Stomach (tissue), 9 donors: ENCODE measurements around the gene MNAT1. TPM values are rescaled to one million over a fixed set of nuclear protein-coding genes. Genes with fewer than 3 reads are reported as not detected.

Experiments used
- DNase-seq, 2 donors: peaks; one replicate each; pipeline versions ENCODE4 v3.0.0 to v3.0.0-alpha.2; 2013 to 2019
- H3K27ac ChIP-seq, 5 donors: fragments of 200-600 bp in 4 of 5; sonication (generic) in 4 of 5; one replicate each; pipeline ENCODE4 v1.5.1; 2013 to 2019; ENCODE audit warnings: mild to moderate bottlenecking in 1 of 5, moderate library complexity in 1 of 5
- H3K27me3 ChIP-seq, 3 donors: fragments of 200-600 bp; sonication (generic); one replicate each; pipeline ENCODE4 v1.5.1; 2017 to 2019; ENCODE audit warnings: mixed run types in 1 of 3
- H3K36me3 ChIP-seq, 4 donors: fragments of 200-600 bp; sonication (generic); 1 replicate in 3 of 4; 2 replicates in 1 of 4; pipeline ENCODE4 v1.5.1; 2016 to 2019
- H3K4me1 ChIP-seq, 4 donors: fragments of 200-600 bp; sonication (generic); one replicate each; pipeline ENCODE4 v1.5.1; 2016 to 2019
- H3K4me3 ChIP-seq, 4 donors: fragments of 200-600 bp; sonication (generic) in 3 of 4; one replicate each; pipeline ENCODE4 v1.5.1; 2016 to 2019; ENCODE audit warnings: mild to moderate bottlenecking in 1 of 4
- H3K9me3 ChIP-seq, 4 donors: fragments of 200-600 bp; sonication (generic); one replicate each; pipeline ENCODE4 v1.5.1; 2016 to 2019
- EP300 ChIP-seq: sonication (generic); formaldehyde crosslinking; IDR thresholded peaks from one replicate; pipeline ENCODE4 v1.6.1; 2017; ENCODE audit warnings: antibody characterized with exemption
- POLR2A ChIP-seq, 4 donors: fragments of 450-650 bp; IDR thresholded peaks; one replicate each; pipeline ENCODE4 v1.6.1; 2016; ENCODE audit warnings: antibody characterized with exemption in 4 of 4, control low read depth in 2 of 4, mild to moderate bottlenecking in 1 of 4, moderate library complexity in 1 of 4
- POLR2AphosphoS5 ChIP-seq, 3 donors: sonication (generic); formaldehyde crosslinking; IDR thresholded peaks; one replicate each; pipeline ENCODE4 v1.6.1; 2016; ENCODE audit warnings: antibody characterized with exemption in 3 of 3
- WGBS, 5 donors: extraction: QIAGEN DNeasy Blood & Tissue Kit in 3 of 5; methylation state at CpG; one replicate each; pipeline versions ENCODE4 v1.1.5 to v1.1.7; 2013 to 2018; 5-methylcytosine and 5-hydroxymethylcytosine counted together
- intact Hi-C: fragments of 100-400 bp; cut with DNase I; formaldehyde crosslinking; loops from one replicate; pipeline ENCODE4 v1.15.1; 2023; ENCODE audit warnings: low total_unique reads
- polyA plus RNA-seq, 3 donors: library from polyadenylated mRNA; stranded (reverse); fragments of 200-250 nt; gene quantifications; one replicate each; pipeline ENCODE4 v1.2.3, GENCODE V29; 2013
- small RNA-seq, 4 donors: library from RNA; depleted of rRNA; stranded (forward); fragments of <200 nt; gene quantifications; one replicate each; pipeline ENCODE3, GENCODE V24; 2016
- total RNA-seq, 5 donors: library from RNA; depleted of rRNA; stranded (reverse); fragments of >200 nt; gene quantifications; one replicate each; pipeline versions ENCODE4 v1.1.0 to v1.2.3, GENCODE V29; 2014 to 2016
- TF ChIP-seq, protein P1 (sequence below), 7 experiments: fragments of 450-650 bp in 4 of 7; fragments of 200-600 bp in 3 of 7; sonication (generic) in 3 of 7; IDR thresholded peaks; one replicate each; pipeline ENCODE4 v1.5.1; 2016 to 2019; ENCODE audit warnings: antibody characterized with exemption in 7 of 7, control low read depth in 2 of 7, mild to moderate bottlenecking in 1 of 7
- donor health status: healthy with polysubstance abuse.
- donor health status: Bipolar disorder and iron deficiency.
- donor health status: healthy.

The MNAT1 gene
- total and polyA plus RNA-seq, 8 donors = 10.3 to 150 (median 19.9) TPM

DNA sequence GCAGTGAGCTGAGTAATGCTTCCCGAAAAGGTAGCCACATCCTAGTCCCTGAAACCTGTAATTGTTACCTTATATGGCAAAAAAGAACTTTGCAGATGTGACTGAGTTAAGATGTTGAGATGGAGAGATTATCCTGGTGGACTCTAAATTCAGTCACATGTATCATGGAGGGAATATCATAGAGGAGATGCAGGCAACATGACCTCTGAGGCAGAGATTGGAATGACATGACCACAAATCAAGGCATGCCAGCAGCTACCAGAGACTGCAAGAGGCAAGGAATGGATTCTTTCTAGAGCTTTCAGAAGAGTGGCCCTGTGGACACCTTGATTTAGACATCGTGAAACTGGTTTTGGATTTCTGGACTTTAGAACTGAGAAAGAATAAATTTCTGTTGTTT lies 265.0 kb downstream of the MNAT1 start:
- no peak overlapping the region for H3K27ac ChIP-seq
- no peaks in the 10 kb centered on the region for H3K27me3 ChIP-seq
- peaks cover 0 to 12% (median 8%) of the 10 kb centered on the region in 4 donors for H3K36me3 ChIP-seq
- no peak overlapping the region for H3K4me3 ChIP-seq
- 93 to 98% (median 96%) methylated on average over 2 of the region's 2 CpGs for WGBS, 5 donors
- H3K9me3 ChIP-seq = peaks cover 0 to 5% (median 0%) of the 10 kb centered on the region in 4 donors
- H3K4me1 ChIP-seq = no peaks in the 10 kb centered on the region
- intact Hi-C loops = no loop called here
- TF ChIP-seq, protein P1, sequence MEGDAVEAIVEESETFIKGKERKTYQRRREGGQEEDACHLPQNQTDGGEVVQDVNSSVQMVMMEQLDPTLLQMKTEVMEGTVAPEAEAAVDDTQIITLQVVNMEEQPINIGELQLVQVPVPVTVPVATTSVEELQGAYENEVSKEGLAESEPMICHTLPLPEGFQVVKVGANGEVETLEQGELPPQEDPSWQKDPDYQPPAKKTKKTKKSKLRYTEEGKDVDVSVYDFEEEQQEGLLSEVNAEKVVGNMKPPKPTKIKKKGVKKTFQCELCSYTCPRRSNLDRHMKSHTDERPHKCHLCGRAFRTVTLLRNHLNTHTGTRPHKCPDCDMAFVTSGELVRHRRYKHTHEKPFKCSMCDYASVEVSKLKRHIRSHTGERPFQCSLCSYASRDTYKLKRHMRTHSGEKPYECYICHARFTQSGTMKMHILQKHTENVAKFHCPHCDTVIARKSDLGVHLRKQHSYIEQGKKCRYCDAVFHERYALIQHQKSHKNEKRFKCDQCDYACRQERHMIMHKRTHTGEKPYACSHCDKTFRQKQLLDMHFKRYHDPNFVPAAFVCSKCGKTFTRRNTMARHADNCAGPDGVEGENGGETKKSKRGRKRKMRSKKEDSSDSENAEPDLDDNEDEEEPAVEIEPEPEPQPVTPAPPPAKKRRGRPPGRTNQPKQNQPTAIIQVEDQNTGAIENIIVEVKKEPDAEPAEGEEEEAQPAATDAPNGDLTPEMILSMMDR (IDR thresholded peaks at IDR 0.05) = no peak
- TF ChIP-seq POLR2A (IDR thresholded peaks at IDR 0.05) (no peak), POLR2AphosphoS5 (IDR thresholded peaks at IDR 0.05) (no peak), EP300 (no peak)
- no peak for DNase-seq

DNA sequence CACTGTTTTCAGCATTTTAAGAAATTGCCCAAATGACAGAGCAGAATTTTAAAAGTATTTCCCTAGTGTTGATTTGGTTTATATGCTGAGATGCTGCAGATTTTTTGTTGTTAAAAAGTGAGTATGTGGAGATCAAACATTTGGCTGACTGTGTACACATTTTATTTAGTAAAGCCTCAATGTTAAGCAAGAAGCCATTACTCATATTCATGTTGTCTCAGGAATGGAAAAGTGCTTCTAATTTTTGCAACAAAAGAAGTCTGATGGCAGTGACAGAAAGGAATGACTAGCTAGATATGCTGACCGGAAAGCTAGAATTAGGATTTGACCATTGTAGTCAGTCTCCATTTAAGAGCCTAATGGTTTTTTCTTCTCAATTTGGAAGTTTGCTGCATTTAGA lies 269.0 kb downstream of the MNAT1 start:
- Histone ChIP-seq H3K27ac (no peak overlapping the region), H3K4me3 (no peak overlapping the region), H3K4me1 (no peaks in the 10 kb centered on the region), H3K27me3 (no peaks in the 10 kb centered on the region), H3K36me3 (peaks cover 0 to 6% (median 2%) of the 10 kb centered on the region in 4 donors), H3K9me3 (no peaks in the 10 kb centered on the region)
- intact Hi-C loops = no loop called here
- DNase-seq = no peak
- 96 to 100% (median 98%) methylated on average over 1 of the region's 1 CpG for WGBS, 5 donors
- TF ChIP-seq, protein P1 (IDR thresholded peaks at IDR 0.05) = no peak
- TF ChIP-seq POLR2A (IDR thresholded peaks at IDR 0.05) = no peak
- TF ChIP-seq POLR2AphosphoS5 (IDR thresholded peaks at IDR 0.05) = no peak
- no peak for TF ChIP-seq EP300

DNA sequence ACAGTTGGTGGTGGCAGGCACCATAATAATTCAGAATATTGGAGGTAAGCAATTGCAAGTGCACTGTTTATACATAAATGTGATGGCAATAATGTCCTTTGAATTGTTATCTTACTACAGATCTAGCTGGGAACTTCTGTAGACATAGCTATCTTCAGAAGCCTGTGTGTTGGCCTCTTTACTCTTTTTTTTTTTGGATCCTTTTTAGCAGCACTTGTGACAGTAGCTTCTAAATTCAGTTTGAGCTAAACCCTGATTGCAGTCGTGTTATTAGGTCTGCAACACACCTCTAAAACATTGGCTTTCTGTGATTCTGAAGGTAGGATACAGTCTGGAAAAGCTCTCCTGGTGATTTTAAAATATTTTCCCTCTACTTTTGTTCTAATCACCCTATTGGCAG lies 285.0 kb downstream of the MNAT1 start:
- no peaks in the 10 kb centered on the region for H3K27me3 ChIP-seq
- intact Hi-C loops = no loop called here
- no peak for DNase-seq
- WGBS, 5 donors = 67 to 86% (median 77%) methylated on average over 1 of the region's 1 CpG
- no peak for TF ChIP-seq POLR2AphosphoS5 (IDR thresholded peaks at IDR 0.05)
- TF ChIP-seq EP300 = no peak
- TF ChIP-seq, protein P1 (IDR thresholded peaks at IDR 0.05) = no peak
- TF ChIP-seq POLR2A (IDR thresholded peaks at IDR 0.05) = no peak
- peaks cover 0 to 7% (median 3%) of the 10 kb centered on the region in 4 donors for H3K9me3 ChIP-seq
- no peaks in the 10 kb centered on the region for H3K4me1 ChIP-seq
- no peak overlapping the region for H3K27ac ChIP-seq
- no peak overlapping the region for H3K4me3 ChIP-seq
- peaks cover 0 to 4% (median 0%) of the 10 kb centered on the region in 4 donors for H3K36me3 ChIP-seq

Small RNAs within 50 kb of the gene (small RNA-seq; reads per million reads assigned to genes)
- gene RNU6-398P = 0 reads per million in 4 donors

Other genes starting within 250 kb of the MNAT1 start
- gene C14orf39, start 248.7 kb upstream of the MNAT1 start, total RNA-seq = under 1 TPM in 1 of 5 donors, not detected in 4; 0.55 TPM
- not detected for gene C14orf39, start 248.7 kb upstream of the MNAT1 start, polyA plus RNA-seq
- gene SIX6, start 225.6 kb upstream of the MNAT1 start, total RNA-seq = not detected
- not detected for gene SIX6, start 225.6 kb upstream of the MNAT1 start, polyA plus RNA-seq
- 1 to 10 TPM in 1 of 5 donors, under 1 TPM in 1, not detected in 3; 0.73 to 8.0 TPM for gene SIX1, start 85.3 kb upstream of the MNAT1 start, total RNA-seq
- gene SIX1, start 85.3 kb upstream of the MNAT1 start, polyA plus RNA-seq = under 1 TPM in 2 of 3 donors, not detected in 1; 0.19 to 0.61 TPM
- gene SIX4, start 10.4 kb upstream of the MNAT1 start, total RNA-seq = 1 to 10 TPM in 4 of 5 donors, not detected in 1; 1.8 to 5.8 (median 3.9) TPM
- gene SIX4, start 10.4 kb upstream of the MNAT1 start, polyA plus RNA-seq = 1 to 10 TPM in 1 of 3 donors, under 1 TPM in 2; 0.35 to 1.5 (median 0.75) TPM
- 1 to 10 TPM; 2.0 to 9.9 (median 4.2) TPM for gene TRMT5, start 246.3 kb downstream of the MNAT1 start, total RNA-seq
- 1 to 10 TPM; 3.4 to 7.2 (median 4.2) TPM for gene TRMT5, start 246.3 kb downstream of the MNAT1 start, polyA plus RNA-seq
- 10 to 100 TPM in 2 of 5 donors, 1 to 10 TPM in 2, not detected in 1; 2.9 to 45.9 (median 18.8) TPM for gene SLC38A6, start 246.5 kb downstream of the MNAT1 start, total RNA-seq
- 1 to 10 TPM; 4.5 to 8.6 (median 6.3) TPM for gene SLC38A6, start 246.5 kb downstream of the MNAT1 start, polyA plus RNA-seq